K562 (cell line): ENCODE measurements around the gene NIPBL. TPM values are rescaled to one million over a fixed set of nuclear protein-coding genes. Genes with fewer than 3 reads are reported as not detected.

Experiments
- ASH1L ChIP-seq: fragments of 450-650 bp; IDR thresholded peaks from 2 replicates; pipeline ENCODE4 v1.6.1; 2018; ENCODE audit warnings: borderline replicate concordance, mild to moderate bottlenecking, low read depth; ENCODE audit not compliant: partially characterized antibody
- BMI1 ChIP-seq: fragments of 150-350 bp; IDR thresholded peaks from 2 replicates; pipeline ENCODE4 v1.6.1; 2014; ENCODE audit warnings: low read length
- DACH1 ChIP-seq: fragments of 450-650 bp; IDR thresholded peaks from 2 replicates; pipeline ENCODE4 v1.6.1; 2018; ENCODE audit not compliant: partially characterized antibody
- FOXP4 ChIP-seq: sonication (generic); formaldehyde crosslinking; IDR thresholded peaks from 2 replicates; pipeline ENCODE4 v1.8.0; 2022; ENCODE audit warnings: mild to moderate bottlenecking, missing genetic modification reagents, borderline replicate concordance
- HMGN3 ChIP-seq: IDR thresholded peaks from 2 replicates; pipeline ENCODE4 v1.6.1; 2011; ENCODE audit warnings: borderline replicate concordance, low read depth, mild to moderate bottlenecking, mixed read lengths, low read length; ENCODE audit not compliant: insufficient read length; ENCODE audit errors: extremely low read depth
- HNRNPUL1 ChIP-seq: fragments of 200-400 bp; formaldehyde crosslinking; IDR thresholded peaks from 2 replicates; pipeline ENCODE4 v1.6.1; 2017; ENCODE audit warnings: low read length
- KDM5B ChIP-seq: fragments of 200-600 bp; sonication (generic); IDR thresholded peaks from 2 replicates; pipeline ENCODE4 v1.6.1; 2012; ENCODE audit warnings: low read depth, mild to moderate bottlenecking, moderate library complexity, low read length, control low read depth, inconsistent platforms; ENCODE audit not compliant: insufficient replicate concordance
- KLF16 ChIP-seq: IDR thresholded peaks from 2 replicates; pipeline ENCODE4 v1.6.1; 2016; ENCODE audit warnings: antibody characterized with exemption
- POLR2AphosphoS5 ChIP-seq: IDR thresholded peaks from 2 replicates; pipeline ENCODE4 v1.6.1; 2011; ENCODE audit warnings: mild to moderate bottlenecking, low read depth, low read length, moderate library complexity; ENCODE audit not compliant: control insufficient read depth, insufficient read depth
- SRF ChIP-seq, 2 experiments: fragments of 250-450, 450-650 bp in 1 of 2; sonication (Bioruptor Pico) in 1 of 2; sonication (generic) in 1 of 2; formaldehyde crosslinking; IDR thresholded peaks; 2 replicates each; pipeline versions ENCODE4 v1.5.0 to v1.5.1; 2020 to 2022; ENCODE audit warnings: mild to moderate bottlenecking in 1 of 2, missing genetic modification reagents in 1 of 2
- ZBTB5 ChIP-seq: fragments of 450-650 bp; IDR thresholded peaks from 2 replicates; pipeline ENCODE4 v1.6.1; 2017; ENCODE audit warnings: antibody characterized with exemption
- ZNF408 ChIP-seq: fragments of 250-450 bp; sonication (Bioruptor Pico); IDR thresholded peaks from 2 replicates; pipeline ENCODE4 v1.4.0; 2020; ENCODE audit warnings: low read depth, mild to moderate bottlenecking, moderate library complexity
- polyA plus RNA-seq, 8 experiments: library from polyadenylated mRNA; depleted of rRNA in 4 of 8; stranded (reverse) in 5 of 8; unstranded in 3 of 8; fragments of >200 nt; fragmentation: Nextera tagmentation in 2 of 8; fragmentation: Illumina TruSeq in 1 of 8; extraction: Ambion mirVana in 2 of 8; extraction: Trizol in 1 of 8; gene quantifications; 2 replicates each; pipeline versions ENCODE4 v1.2.1 to v1.2.3, GENCODE V29; 2011 to 2014; ENCODE audit warnings: inconsistent platforms in 1 of 8, missing spikeins in 1 of 8
- total RNA-seq, 7 experiments: library from RNA; depleted of rRNA in 6 of 7; stranded (reverse); fragments of >200 nt in 6 of 7; fragmentation: Illumina TruSeq in 2 of 7; extraction: Trizol in 2 of 7; gene quantifications; 2 replicates each; pipeline versions ENCODE4 v1.2.1 to v1.2.3, GENCODE V29; 2011 to 2021; ENCODE audit warnings: low replicate concordance in 1 of 7
- TF ChIP-seq, protein P1 (sequence below): fragments of 250-450 bp; sonication (Bioruptor Pico); IDR thresholded peaks from 2 replicates; pipeline ENCODE4 v1.8.0; 2022; ENCODE audit warnings: moderate library complexity, mild to moderate bottlenecking, inconsistent platforms
- TF ChIP-seq, protein P2 (sequence below): fragments of 450-650 bp; IDR thresholded peaks from 2 replicates; pipeline ENCODE4 v1.6.1; 2017; ENCODE audit warnings: mild to moderate bottlenecking, moderate library complexity
- TF ChIP-seq, protein P3 (sequence below): fragments of 250-450 bp; sonication (Bioruptor Pico); IDR thresholded peaks from 2 replicates; pipeline ENCODE4 v1.5.0; 2020; ENCODE audit warnings: mild to moderate bottlenecking, borderline replicate concordance
- TF ChIP-seq, protein P4 (sequence below): IDR thresholded peaks from 2 replicates; pipeline ENCODE4 v1.6.1; 2012; ENCODE audit warnings: low read depth, low read length, improper control_type of control experiment, borderline replicate concordance

NIPBL gene
- total and polyA plus RNA-seq, 9 of the 15 experiments (the other 6 are each of a cell fraction or from before 2014, with no cell fraction given), result 12.9 to 56.7 (median 38.9) TPM

DNA sequence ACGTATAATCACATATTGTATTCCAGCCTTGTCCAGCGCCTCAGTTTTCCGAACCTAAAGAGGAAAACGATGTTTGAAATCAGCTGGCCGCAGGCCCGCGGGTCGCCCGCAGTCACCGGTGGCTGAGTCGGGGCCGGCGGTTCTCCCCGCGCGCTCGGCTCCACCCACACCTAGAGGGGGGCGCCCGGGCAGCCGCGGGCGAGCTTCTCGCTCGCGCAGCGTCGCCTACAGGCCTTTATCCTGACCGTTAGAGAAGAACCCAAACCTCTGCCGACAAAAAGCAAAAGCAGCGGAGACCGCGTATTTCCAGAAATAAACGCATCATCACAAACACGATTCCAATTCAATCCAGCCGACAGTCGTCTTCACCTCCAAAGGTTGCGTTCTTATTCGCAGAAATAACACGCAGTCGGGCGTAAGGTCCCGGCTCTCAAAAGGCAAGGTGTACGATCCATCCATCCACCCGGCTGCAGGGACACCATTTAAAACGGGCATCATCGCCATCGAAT, 725 bp upstream of the NIPBL start (continued):
- TF ChIP-seq FOXP4 (no peak), ASH1L (no peak), KDM5B (peak; percentile 8), SRF (CRISPR knock-in tag; IDR thresholded peaks at IDR 0.05) (peak in 1 of 2 experiments; percentile 57; a peak in 1 of 4 replicates), HNRNPUL1 (no peak), ZNF408 (CRISPR knock-in tag) (no peak), KLF16 (0 out of 2 replicates have a peak, but pooled peaks have one; percentile 21), ZBTB5 (no peak), DACH1 (no peak), HMGN3 (peak; percentile 54), BMI1 (no peak), POLR2AphosphoS5 (peak; percentile 37; the same call in 1 of the 2 replicates)
- TF ChIP-seq, protein P1, sequence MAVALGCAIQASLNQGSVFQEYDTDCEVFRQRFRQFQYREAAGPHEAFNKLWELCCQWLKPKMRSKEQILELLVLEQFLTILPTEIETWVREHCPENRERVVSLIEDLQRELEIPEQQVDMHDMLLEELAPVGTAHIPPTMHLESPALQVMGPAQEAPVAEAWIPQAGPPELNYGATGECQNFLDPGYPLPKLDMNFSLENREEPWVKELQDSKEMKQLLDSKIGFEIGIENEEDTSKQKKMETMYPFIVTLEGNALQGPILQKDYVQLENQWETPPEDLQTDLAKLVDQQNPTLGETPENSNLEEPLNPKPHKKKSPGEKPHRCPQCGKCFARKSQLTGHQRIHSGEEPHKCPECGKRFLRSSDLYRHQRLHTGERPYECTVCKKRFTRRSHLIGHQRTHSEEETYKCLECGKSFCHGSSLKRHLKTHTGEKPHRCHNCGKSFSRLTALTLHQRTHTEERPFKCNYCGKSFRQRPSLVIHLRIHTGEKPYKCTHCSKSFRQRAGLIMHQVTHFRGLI (CRISPR knock-in tag), result no peak
- TF ChIP-seq, protein P2, sequence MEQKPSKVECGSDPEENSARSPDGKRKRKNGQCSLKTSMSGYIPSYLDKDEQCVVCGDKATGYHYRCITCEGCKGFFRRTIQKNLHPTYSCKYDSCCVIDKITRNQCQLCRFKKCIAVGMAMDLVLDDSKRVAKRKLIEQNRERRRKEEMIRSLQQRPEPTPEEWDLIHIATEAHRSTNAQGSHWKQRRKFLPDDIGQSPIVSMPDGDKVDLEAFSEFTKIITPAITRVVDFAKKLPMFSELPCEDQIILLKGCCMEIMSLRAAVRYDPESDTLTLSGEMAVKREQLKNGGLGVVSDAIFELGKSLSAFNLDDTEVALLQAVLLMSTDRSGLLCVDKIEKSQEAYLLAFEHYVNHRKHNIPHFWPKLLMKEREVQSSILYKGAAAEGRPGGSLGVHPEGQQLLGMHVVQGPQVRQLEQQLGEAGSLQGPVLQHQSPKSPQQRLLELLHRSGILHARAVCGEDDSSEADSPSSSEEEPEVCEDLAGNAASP, result no peak
- TF ChIP-seq, protein P3, sequence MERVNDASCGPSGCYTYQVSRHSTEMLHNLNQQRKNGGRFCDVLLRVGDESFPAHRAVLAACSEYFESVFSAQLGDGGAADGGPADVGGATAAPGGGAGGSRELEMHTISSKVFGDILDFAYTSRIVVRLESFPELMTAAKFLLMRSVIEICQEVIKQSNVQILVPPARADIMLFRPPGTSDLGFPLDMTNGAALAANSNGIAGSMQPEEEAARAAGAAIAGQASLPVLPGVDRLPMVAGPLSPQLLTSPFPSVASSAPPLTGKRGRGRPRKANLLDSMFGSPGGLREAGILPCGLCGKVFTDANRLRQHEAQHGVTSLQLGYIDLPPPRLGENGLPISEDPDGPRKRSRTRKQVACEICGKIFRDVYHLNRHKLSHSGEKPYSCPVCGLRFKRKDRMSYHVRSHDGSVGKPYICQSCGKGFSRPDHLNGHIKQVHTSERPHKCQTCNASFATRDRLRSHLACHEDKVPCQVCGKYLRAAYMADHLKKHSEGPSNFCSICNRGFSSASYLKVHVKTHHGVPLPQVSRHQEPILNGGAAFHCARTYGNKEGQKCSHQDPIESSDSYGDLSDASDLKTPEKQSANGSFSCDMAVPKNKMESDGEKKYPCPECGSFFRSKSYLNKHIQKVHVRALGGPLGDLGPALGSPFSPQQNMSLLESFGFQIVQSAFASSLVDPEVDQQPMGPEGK, result no peak
- TF ChIP-seq, protein P4, sequence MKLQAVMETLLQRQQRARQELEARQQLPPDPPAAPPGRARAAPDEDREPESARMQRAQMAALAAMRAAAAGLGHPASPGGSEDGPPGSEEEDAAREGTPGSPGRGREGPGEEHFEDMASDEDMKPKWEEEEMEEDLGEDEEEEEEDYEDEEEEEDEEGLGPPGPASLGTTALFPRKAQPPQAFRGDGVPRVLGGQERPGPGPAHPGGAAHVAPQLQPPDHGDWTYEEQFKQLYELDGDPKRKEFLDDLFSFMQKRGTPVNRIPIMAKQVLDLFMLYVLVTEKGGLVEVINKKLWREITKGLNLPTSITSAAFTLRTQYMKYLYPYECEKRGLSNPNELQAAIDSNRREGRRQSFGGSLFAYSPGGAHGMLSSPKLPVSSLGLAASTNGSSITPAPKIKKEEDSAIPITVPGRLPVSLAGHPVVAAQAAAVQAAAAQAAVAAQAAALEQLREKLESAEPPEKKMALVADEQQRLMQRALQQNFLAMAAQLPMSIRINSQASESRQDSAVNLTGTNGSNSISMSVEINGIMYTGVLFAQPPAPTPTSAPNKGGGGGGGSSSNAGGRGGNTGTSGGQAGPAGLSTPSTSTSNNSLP, result peak; percentile 55; the same call in 1 of the 2 replicates
